Left lung (tissue), 10 donors: ENCODE data around the gene TMOD4. TPM values are rescaled to one million over a fixed set of nuclear protein-coding genes. Genes with fewer than 3 reads are reported as not detected.

Experiments used
- ATAC-seq: fragments of 200-7000 bp; cut with Tn5 transposase; one replicate; pipeline ENCODE4 v1.9.1; 2020; ENCODE audit warnings: moderate library complexity
- DNase-seq, 4 donors: peaks; one replicate each; pipeline ENCODE4 v3.0.0-alpha.2; 2013 to 2020
- H3K27ac ChIP-seq, 2 donors: fragments of 200-600 bp; sonication (generic) in 1 of 2; one replicate each; pipeline versions ENCODE4 v1.5.0 to v1.8.0; 2020 to 2021
- H3K27me3 ChIP-seq, 2 donors: fragments of 200-600 bp; sonication (generic) in 1 of 2; one replicate each; pipeline versions ENCODE4 v1.5.0 to v1.8.0; 2020 to 2021
- H3K36me3 ChIP-seq, 2 donors: fragments of 200-600 bp; sonication (generic) in 1 of 2; one replicate each; pipeline versions ENCODE4 v1.5.0 to v1.8.0; 2020 to 2021
- H3K4me1 ChIP-seq, 2 donors: fragments of 200-600 bp; one replicate each; pipeline ENCODE4 v1.8.0; 2021
- H3K4me3 ChIP-seq, 2 donors: fragments of 200-600 bp; sonication (generic) in 1 of 2; one replicate each; pipeline versions ENCODE4 v1.5.0 to v1.8.0; 2020 to 2021; ENCODE audit warnings: mild to moderate bottlenecking in 1 of 2
- H3K9me3 ChIP-seq, 2 donors: fragments of 200-600 bp; sonication (generic) in 1 of 2; one replicate each; pipeline versions ENCODE4 v1.5.0 to v1.8.0; 2020 to 2021
- intact Hi-C, 2 donors: fragments of 100-400 bp; cut with DNase I; formaldehyde crosslinking; loops; one replicate each; pipeline versions ENCODE4 v1.11.2 to v1.14.2; 2022
- polyA plus RNA-seq, 6 donors: library from polyadenylated mRNA; unstranded; fragments of 120-200 nt; gene quantifications; one replicate each; pipeline ENCODE4 v1.2.1, GENCODE V29; 2013; ENCODE audit not compliant: insufficient read length in 6 of 6
- total RNA-seq, 2 donors: library from RNA; stranded (reverse); fragmentation: NEBNext Ultra II Directional; extraction: Animal tissue kit (Norgen Biotek cat#: 25700); gene quantifications; one replicate each; pipeline ENCODE4 v1.2.1, GENCODE V29; 2021
- TF ChIP-seq, protein P1 (sequence below), 2 donors: fragments of 200-600 bp; sonication (generic) in 1 of 2; IDR thresholded peaks; one replicate each; pipeline versions ENCODE4 v1.5.0 to v1.8.0; 2021; ENCODE audit warnings: antibody characterized with exemption in 2 of 2
- donor health status: DM: no; HTN: yes; CAD: no.
- donor health status: DM: no; HTN: no; CAD: no.

Gene TMOD4
- total and polyA plus RNA-seq, 8 donors, result 0.97 to 2.4 (median 1.5) TPM; not detected in 1

- DNase-seq (no peak), ATAC-seq (no peak)
- Histone ChIP-seq H3K9me3 (no peaks in the 10 kb centered on the region), H3K4me3 (no peak overlapping the region), H3K27ac (no peak overlapping the region), H3K36me3 (peaks cover 0 to 85% of the 10 kb centered on the region in 2 donors), H3K4me1 (no peaks in the 10 kb centered on the region), H3K27me3 (no peaks in the 10 kb centered on the region)
- TF ChIP-seq, protein P1, sequence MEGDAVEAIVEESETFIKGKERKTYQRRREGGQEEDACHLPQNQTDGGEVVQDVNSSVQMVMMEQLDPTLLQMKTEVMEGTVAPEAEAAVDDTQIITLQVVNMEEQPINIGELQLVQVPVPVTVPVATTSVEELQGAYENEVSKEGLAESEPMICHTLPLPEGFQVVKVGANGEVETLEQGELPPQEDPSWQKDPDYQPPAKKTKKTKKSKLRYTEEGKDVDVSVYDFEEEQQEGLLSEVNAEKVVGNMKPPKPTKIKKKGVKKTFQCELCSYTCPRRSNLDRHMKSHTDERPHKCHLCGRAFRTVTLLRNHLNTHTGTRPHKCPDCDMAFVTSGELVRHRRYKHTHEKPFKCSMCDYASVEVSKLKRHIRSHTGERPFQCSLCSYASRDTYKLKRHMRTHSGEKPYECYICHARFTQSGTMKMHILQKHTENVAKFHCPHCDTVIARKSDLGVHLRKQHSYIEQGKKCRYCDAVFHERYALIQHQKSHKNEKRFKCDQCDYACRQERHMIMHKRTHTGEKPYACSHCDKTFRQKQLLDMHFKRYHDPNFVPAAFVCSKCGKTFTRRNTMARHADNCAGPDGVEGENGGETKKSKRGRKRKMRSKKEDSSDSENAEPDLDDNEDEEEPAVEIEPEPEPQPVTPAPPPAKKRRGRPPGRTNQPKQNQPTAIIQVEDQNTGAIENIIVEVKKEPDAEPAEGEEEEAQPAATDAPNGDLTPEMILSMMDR (IDR thresholded peaks at IDR 0.05), result no peak
- intact Hi-C loops, result no loop called here
Measured at GRCh38 chr1:151175041-151175741, 590 bp downstream of the TMOD4 start.

DNA sequence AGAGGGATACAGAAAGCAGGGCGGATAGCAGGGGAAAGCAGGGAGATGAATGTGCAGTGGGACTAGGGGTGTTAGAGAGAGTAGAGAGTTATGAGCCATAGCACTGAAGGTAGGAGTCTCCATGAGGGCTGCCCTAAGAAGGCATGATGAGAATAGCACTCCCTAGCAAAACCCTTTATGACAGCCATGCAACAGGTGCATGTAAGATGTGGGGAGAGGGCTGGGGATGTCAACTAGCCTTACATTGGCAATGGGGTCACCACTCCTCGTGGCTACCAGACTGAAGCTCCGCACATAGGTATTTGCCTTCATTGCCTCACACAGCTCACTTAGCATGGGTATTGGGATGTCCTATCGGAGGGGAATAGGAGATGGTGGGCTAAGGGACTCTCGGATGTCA is 4.6 kb downstream of the TMOD4 start:
- TF ChIP-seq, protein P1 (IDR thresholded peaks at IDR 0.05), result no peak
- peaks cover 9 to 17% of the 10 kb centered on the region in 2 donors for H3K4me1 ChIP-seq
- no peaks in the 10 kb centered on the region for H3K27me3 ChIP-seq
- H3K4me3 ChIP-seq, result no peak overlapping the region
- intact Hi-C loops, result no loop called here
- no peak overlapping the region for H3K27ac ChIP-seq
- DNase-seq (no peak), ATAC-seq (no peak)
- H3K36me3 ChIP-seq, result peaks cover 0 to 77% of the 10 kb centered on the region in 2 donors
- H3K9me3 ChIP-seq, result no peaks in the 10 kb centered on the region

GRCh38 chr1:151167116-151167515 is 8.7 kb downstream of the TMOD4 start:
- Histone ChIP-seq H3K4me1 (peaks cover 16 to 39% of the 10 kb centered on the region in 2 donors), H3K4me3 (peak overlapping the region in 1 of 2 donors; percentile 88), H3K27ac (no peak overlapping the region), H3K36me3 (peaks cover 0 to 46% of the 10 kb centered on the region in 2 donors), H3K9me3 (no peaks in the 10 kb centered on the region), H3K27me3 (no peaks in the 10 kb centered on the region)
- TF ChIP-seq, protein P1 (IDR thresholded peaks at IDR 0.05), result no peak
- DNase-seq (no peak), ATAC-seq (no peak)
- intact Hi-C loops, result no loop called here

DNA sequence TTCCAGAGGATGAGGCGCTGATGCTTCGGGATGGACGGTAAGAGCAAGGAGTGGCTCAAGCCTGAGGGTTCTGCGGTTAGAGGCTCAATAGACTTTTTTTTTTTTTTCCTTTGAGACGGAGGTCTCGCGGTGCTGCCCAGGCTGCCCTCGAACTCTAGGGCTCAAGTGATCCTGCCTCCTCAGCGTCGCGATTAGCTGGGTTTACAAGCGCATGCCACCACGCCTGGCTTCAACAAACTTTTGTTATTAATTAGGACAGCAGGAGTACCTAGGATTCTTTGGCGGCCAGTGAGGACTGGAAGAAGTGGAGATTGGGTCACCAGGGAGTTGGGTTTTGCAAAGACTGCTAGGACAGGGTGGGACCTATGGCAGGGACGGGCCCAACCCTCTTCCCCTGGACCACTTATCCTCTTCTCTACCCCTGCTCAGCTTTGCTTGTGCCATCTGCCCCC is 9.2 kb downstream of the TMOD4 start:
- no peak for DNase-seq
- Histone ChIP-seq H3K36me3 (peaks cover 0 to 48% of the 10 kb centered on the region in 2 donors), H3K9me3 (no peaks in the 10 kb centered on the region), H3K27ac (peak overlapping the region; percentile 78 to 87), H3K4me1 (peaks cover 16 to 39% of the 10 kb centered on the region in 2 donors), H3K4me3 (peak overlapping the region; percentile 57 to 88), H3K27me3 (no peaks in the 10 kb centered on the region)
- intact Hi-C loops, result no loop called here
- peak; percentile 5 for ATAC-seq
- TF ChIP-seq, protein P1 (IDR thresholded peaks at IDR 0.05), result no peak

GRCh38 chr1:151165738-151166504 is 9.9 kb downstream of the TMOD4 start, which contains the start of the genes LYSMD1 and SCNM1:
TSS of gene LYSMD1 (minus strand) at chr1:151165902. CDS start at chr1:151165258, 644 bp downstream.
TSS of gene SCNM1 (plus strand) at chr1:151166144. CDS start at chr1:151166153, 9 bp downstream.
- TF ChIP-seq, protein P1 (IDR thresholded peaks at IDR 0.05), result peak in 1 of 2 donors; percentile 55
- Histone ChIP-seq H3K9me3 (no peaks in the 10 kb centered on the region), H3K27ac (peak within 1 kb of the TSS; percentile 78 to 87), H3K36me3 (peaks cover 0 to 48% of the 10 kb centered on the region in 2 donors), H3K4me1 (peaks cover 16 to 39% of the 10 kb centered on the region in 2 donors), H3K4me3 (peak within 1 kb of the TSS; percentile 57 to 88), H3K27me3 (no peaks in the 10 kb centered on the region)
- DNase-seq (peak; percentile 94 to 99 (median 98)), ATAC-seq (peak; percentile 96)
- intact Hi-C loops, result no loop called here
